Measurements from ENCODE around the gene MCC.

DNA sequence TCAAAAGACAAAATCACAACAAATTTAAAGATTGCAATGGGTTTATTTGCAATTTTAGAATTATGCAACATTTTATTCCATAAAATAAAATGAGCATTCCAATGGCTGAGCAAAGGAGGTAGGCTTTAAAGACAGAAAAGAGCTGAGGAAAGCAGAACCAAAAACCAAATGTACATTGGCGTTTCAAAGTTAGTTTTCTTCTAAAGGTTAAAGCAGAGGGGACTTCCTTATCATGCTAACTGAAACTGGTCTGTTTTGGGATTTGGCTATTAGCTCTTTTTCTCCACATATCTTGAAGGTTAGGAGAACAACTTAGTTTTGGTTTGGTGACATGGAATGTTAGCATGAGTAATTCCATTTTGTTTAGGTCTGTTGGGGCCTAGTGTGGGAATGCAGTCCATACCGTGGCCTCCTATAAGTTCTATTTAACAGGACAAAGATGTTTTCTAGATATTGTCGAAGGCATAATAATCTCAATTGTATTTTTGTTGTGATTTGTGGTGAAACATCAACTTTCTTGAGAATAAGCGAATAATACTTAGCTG lies 491.4 kb downstream of the MCC start:
- TF ChIP-seq, protein P1, sequence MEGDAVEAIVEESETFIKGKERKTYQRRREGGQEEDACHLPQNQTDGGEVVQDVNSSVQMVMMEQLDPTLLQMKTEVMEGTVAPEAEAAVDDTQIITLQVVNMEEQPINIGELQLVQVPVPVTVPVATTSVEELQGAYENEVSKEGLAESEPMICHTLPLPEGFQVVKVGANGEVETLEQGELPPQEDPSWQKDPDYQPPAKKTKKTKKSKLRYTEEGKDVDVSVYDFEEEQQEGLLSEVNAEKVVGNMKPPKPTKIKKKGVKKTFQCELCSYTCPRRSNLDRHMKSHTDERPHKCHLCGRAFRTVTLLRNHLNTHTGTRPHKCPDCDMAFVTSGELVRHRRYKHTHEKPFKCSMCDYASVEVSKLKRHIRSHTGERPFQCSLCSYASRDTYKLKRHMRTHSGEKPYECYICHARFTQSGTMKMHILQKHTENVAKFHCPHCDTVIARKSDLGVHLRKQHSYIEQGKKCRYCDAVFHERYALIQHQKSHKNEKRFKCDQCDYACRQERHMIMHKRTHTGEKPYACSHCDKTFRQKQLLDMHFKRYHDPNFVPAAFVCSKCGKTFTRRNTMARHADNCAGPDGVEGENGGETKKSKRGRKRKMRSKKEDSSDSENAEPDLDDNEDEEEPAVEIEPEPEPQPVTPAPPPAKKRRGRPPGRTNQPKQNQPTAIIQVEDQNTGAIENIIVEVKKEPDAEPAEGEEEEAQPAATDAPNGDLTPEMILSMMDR (IDR thresholded peaks at IDR 0.05; ENCODE audit: low read length): no peak
- TF ChIP-seq EZH2phosphoT487 (IDR thresholded peaks at IDR 0.05; ENCODE audit: low read length) (no peak), EZH2 (optimal IDR thresholded peaks at IDR 0.05; ENCODE audit: low read depth, low read length) (no peak)

Data from MM.1S (cell line).